NCI-H748 (cell line): ENCODE results near the gene KIAA1549.
A peak's percentile ranks its signal among the peaks of the same experiment; 100 is the strongest.

Experiments used
- DNase-seq: peaks from one replicate; lab custom pipeline; 2025; ENCODE audit not compliant: unreplicated experiment; lab: John Stamatoyannopoulos, UW

KIAA1549 gene

GRCh38 chr7:138861051-138861450, 120.1 kb downstream of the KIAA1549 start:
- no peak for DNase-seq

GRCh38 chr7:138857728-138858127, 123.5 kb downstream of the KIAA1549 start:
- DNase-seq, result no peak

- DNase-seq, result no peak
Observed at GRCh38 chr7:138854115-138854645, 127.0 kb downstream of the KIAA1549 start.

DNA sequence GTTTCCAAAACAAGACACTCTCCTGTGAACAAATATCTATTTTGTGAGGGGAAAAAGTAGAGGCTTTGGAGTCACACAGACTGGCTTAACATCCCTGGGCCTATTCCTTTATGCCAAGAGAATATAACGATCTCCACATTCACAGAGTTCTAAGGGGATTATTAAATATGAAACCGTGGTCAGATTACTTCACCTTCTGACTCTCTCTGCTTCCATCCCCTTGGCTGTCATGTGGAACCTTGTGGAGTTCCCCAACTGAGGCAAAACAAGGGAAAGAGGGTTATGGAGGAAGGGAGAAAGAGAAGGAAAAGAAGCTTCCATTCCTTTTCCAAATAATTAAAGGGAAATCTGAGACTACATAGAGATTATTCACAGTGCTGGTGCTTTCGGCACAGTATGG, 127.7 kb downstream of the KIAA1549 start:
- DNase-seq, result no peak

GRCh38 chr7:138852469-138852868, 128.7 kb downstream of the KIAA1549 start:
- DNase-seq, result no peak

DNA sequence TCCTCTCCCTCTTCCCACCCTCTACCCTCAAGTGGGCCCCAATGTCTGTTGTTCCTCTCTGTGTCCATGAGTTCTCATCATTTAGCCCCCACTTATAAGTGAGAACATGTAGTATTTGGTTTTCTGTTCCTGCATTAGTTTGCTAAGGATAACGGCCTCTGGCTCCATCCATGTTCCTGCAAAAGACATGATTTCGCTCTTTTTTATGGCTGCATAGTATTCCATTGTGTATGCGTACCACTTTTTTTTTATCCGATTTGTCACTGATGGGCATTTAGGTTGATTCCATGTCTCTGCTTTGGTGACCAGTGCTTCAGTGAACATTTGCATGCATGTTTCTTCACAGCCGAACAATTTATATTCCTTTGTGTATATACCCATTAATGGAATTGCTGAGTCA, 131.5 kb downstream of the KIAA1549 start:
- no peak for DNase-seq

GRCh38 chr7:138848056-138848980, 132.9 kb downstream of the KIAA1549 start:
- DNase-seq, result no peak

GRCh38 chr7:138845711-138846110, 135.5 kb downstream of the KIAA1549 start:
- DNase-seq, result no peak

GRCh38 chr7:138843632-138844580, 137.3 kb downstream of the KIAA1549 start:
- DNase-seq, result no peak

GRCh38 chr7:138842111-138842510, 139.1 kb downstream of the KIAA1549 start:
- DNase-seq, result no peak

GRCh38 chr7:138838166-138838565, 143.0 kb downstream of the KIAA1549 start:
- peak; percentile 71 for DNase-seq

GRCh38 chr7:138837627-138838026, 143.6 kb downstream of the KIAA1549 start:
- DNase-seq, result peak; percentile 97

- DNase-seq, result no peak
Observed at GRCh38 chr7:138835087-138835486, 146.1 kb downstream of the KIAA1549 start.

- DNase-seq, result no peak
Observed at GRCh38 chr7:138834583-138834982, 146.6 kb downstream of the KIAA1549 start.

DNA sequence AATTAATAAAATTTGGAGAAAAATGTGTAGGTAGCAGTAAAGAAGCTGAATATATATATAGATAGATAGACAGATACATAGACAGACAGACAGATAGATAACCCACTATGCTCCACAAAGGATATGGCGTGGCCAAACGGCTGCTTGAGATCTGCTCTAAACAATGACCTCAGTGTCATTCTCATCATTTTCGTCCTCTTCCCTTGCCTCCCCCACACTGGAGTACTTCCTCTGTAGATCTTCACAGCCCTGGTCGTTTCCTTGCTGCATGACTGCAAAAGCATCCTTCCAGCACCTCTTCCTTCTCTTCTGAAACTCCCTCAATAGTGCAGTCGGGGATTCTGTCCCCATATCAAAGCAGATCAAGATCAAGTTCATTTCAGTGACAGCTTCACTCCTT, 147.6 kb downstream of the KIAA1549 start:
- DNase-seq, result no peak

DNA sequence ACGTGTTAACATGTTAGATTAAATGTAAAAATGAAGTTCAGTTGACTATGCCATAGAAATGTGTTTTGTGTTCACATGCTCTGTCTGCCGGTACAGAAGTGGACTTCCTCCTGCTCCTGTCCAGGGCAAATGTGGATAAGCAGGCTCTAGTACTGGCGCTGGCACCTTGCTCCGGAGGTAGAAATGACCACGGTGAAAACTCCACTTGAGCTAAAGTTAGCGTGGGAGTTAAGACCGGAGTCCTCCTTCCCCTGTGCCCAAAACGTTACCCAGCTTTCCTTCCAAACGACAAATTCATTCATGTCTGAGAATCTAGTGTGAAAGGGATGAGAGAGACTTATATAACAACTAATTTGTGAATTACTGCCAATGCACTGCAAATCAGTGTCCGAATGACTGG, 148.2 kb downstream of the KIAA1549 start:
- DNase-seq, result no peak

DNA sequence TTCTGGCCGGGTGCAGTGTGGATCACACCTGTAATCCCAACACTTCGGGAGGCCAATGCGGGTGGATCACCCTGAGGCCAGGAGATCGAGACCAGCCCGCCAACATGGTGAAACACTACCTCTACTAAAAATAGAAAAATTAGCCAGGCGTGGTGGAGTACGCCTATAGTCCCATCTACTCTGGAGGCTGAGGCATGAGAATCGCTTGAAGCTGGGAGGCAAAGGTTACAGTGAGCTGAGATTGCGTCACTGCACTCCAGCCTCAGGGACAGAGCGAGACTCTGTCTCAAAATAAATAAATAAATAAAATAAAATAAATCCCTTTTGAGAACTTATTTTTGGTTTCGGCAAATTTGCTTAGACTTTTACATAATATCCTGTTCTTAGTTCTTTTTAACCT, 151.9 kb downstream of the KIAA1549 start:
- no peak for DNase-seq

GRCh38 chr7:138828302-138828701, 152.9 kb downstream of the KIAA1549 start:
- DNase-seq, result no peak

DNA sequence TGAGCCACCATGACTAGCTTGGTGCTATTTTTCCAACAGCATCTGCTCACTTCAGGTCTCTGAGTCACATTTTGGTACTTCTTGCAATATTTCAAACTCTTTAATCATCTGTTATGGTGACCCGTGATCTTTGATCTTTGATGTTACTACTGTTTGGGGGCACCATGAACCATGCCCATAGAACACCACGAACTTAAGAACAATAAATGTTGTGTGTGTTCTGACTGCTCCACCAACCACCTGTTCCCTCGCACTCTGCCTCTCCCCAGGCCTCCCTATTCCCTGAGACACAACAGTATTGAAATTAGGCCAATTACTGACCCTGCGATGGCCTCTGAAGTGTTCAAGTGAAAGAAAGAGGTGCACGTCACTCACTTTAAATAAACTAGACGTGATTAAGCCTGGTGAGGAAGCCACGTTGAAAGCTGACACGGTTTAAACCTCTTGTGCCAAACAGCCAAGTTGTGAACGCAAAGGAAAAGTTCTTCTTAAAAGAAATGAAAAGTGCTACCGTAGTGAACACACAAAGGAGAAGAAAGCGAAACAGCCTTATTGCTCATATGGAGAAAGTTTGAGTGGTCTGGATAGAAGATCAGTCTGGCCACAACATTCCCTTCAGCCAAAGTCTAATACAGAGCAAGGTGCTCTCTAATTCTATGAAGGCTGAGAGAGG, 156.0 kb downstream of the KIAA1549 start:
- DNase-seq, result peak; percentile 56

DNA sequence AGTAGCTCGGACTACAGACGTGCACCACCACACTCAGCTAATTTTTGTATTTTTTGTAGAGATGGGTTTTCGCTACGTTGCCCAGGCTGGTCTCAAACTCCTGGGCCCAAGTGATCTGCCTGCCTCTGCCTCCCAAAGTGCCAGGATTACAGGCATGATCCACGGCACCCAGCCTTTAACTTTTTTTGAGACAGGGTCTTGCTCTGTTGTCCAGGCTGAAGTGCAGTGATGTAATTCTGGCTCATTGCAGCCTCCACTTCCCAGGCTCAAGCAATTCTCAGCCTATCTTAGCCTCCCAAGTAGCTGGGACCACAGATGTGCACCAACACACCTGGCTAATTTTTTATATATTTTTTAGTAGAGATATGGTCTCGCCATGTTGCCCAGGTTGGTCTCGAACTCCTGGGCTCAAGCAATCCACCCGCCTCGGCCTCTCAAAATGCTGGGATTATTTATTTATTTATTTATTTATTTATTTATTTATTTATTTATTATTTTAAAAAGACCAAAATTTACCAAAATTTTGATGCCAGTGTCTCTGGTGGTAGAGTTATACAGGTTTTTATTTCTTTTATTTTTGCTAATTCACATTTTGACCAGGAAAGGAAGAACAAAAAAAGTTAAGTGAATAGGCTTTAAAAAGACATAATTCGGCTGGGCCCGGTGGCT, 158.2 kb downstream of the KIAA1549 start:
- DNase-seq, result no peak
